Coronary artery (tissue), 2 donors: ENCODE measurements around the gene MYO18B.

Experiments used
- DNase-seq: peaks from one replicate; pipeline ENCODE4 v3.0.0-alpha.2; 2017; ENCODE audit warnings: low spot score
- H3K27ac ChIP-seq, 2 donors: fragments of 200-600 bp; sonication (generic); one replicate each; pipeline ENCODE4 v1.5.1; 2016 to 2019
- H3K4me3 ChIP-seq: fragments of 200-600 bp; sonication (generic); 2 replicates; pipeline ENCODE4 v1.5.1; 2016; ENCODE audit warnings: mild to moderate bottlenecking, moderate library complexity
- CTCF ChIP-seq: fragments of 200-600 bp; sonication (generic); IDR thresholded peaks from one replicate; pipeline ENCODE4 v1.5.1; 2019; ENCODE audit warnings: antibody characterized with exemption

MYO18B gene

GRCh38 chr22:26054841-26055605 is 313.0 kb downstream of the MYO18B start:
- no peak for DNase-seq
- TF ChIP-seq CTCF = no peak
- Histone ChIP-seq H3K27ac (no peak overlapping the region), H3K4me3 (no peak overlapping the region)

GRCh38 chr22:26055693-26056092 is 313.7 kb downstream of the MYO18B start:
- no peak for DNase-seq
- no peak for TF ChIP-seq CTCF
- H3K27ac ChIP-seq = no peak overlapping the region
- H3K4me3 ChIP-seq = no peak overlapping the region

- no peak for TF ChIP-seq CTCF
Measured at GRCh38 chr22:26056455-26057200, 314.6 kb downstream of the MYO18B start.

GRCh38 chr22:26057731-26058130 is 315.7 kb downstream of the MYO18B start:
- TF ChIP-seq CTCF = no peak
- no peak for DNase-seq
- no peak overlapping the region for H3K4me3 ChIP-seq
- H3K27ac ChIP-seq = no peak overlapping the region

More at GRCh38 chr22:26056455-26057200, 314.6 kb downstream of the MYO18B start:
- H3K4me3 ChIP-seq = no peak overlapping the region
- no peak for DNase-seq
- no peak overlapping the region for H3K27ac ChIP-seq

GRCh38 chr22:26064048-26064447 is 322.1 kb downstream of the MYO18B start:
- no peak for DNase-seq
- Histone ChIP-seq H3K27ac (no peak overlapping the region), H3K4me3 (no peak overlapping the region)
- no peak for TF ChIP-seq CTCF

GRCh38 chr22:26065847-26066246 is 323.9 kb downstream of the MYO18B start:
- H3K4me3 ChIP-seq = no peak overlapping the region
- H3K27ac ChIP-seq = no peak overlapping the region
- no peak for DNase-seq
- no peak for TF ChIP-seq CTCF

GRCh38 chr22:26066534-26066933 is 324.5 kb downstream of the MYO18B start:
- no peak for DNase-seq
- no peak overlapping the region for H3K4me3 ChIP-seq
- TF ChIP-seq CTCF = no peak
- H3K27ac ChIP-seq = no peak overlapping the region
